WI38 (cell line): Measurements from ENCODE around the gene RIPOR3.

Experiments
- H3K4me3 ChIP-seq: 2 replicates; pipeline ENCODE4 v1.5.1; 2011; ENCODE audit warnings: low read depth, mild to moderate bottlenecking, control low read depth, low read length
- CTCF ChIP-seq: IDR thresholded peaks from 2 replicates; pipeline ENCODE4 v1.5.1; 2012; ENCODE audit warnings: low read depth, mild to moderate bottlenecking, control low read depth, low read length

The RIPOR3 gene

DNA sequence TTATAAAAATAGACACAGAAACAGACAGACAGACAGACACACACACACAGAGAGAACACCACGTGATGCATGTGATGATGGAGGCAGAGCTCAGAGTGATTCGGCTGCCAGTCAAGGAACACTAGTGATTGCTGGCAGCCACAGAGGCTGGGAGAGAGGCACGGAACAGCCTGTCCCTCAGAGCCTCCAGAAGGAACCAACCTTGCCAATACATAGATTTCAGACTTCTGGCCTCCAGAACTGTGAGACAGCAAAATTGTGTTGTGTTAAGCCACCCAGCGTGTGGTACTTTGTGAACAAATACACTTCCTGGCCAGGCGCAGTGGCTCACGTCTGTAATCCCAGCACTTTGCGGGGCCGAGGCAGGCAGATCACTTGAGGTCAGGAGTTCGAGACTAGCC, 30.5 kb upstream of the RIPOR3 start:
- no peak for TF ChIP-seq CTCF
- H3K4me3 ChIP-seq = no peak overlapping the region

GRCh38 chr20:50720582-50720981, 29.2 kb upstream of the RIPOR3 start:
- no peak for TF ChIP-seq CTCF
- H3K4me3 ChIP-seq = no peak overlapping the region

GRCh38 chr20:50720026-50720425, 28.7 kb upstream of the RIPOR3 start:
- TF ChIP-seq CTCF = no peak
- no peak overlapping the region for H3K4me3 ChIP-seq

GRCh38 chr20:50719328-50719727, 28.0 kb upstream of the RIPOR3 start:
- TF ChIP-seq CTCF = no peak
- no peak overlapping the region for H3K4me3 ChIP-seq

DNA sequence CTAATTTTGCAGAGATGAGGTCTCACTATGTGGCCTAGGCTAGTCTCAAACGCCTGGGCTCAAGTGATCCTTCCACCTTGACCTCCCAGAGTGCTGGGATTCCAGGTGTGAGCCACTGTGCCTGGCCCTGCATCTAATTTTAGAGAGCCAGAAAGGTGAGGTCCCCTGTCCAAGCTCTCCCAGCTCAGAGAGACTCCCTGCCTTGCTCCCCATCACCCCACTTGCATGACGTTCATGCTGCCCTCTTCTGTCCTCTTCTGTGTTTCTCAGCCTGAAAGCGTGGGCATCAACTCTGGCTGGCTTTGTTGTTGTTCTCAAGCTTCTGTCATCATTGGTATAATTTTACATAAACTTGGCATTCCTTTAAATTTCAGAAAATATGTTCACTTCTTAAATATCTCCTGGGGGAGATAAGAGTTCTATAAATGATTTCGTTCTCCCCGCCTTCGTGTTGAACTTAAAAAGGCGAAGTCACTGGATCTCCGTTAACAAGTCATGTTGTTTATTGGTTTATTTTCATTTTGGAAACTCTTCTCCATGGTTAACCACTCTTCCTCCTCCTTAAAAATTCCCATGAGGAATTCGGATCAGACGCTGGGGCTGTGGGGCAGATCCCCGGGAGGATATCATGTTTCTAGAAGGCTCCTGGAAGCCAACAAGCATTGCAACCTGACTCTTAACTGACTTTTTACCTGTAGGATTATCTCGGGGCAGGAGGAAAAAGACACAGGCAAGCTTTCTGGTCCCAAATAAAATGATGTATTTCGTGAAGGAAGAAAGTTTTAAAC, 26.8 kb upstream of the RIPOR3 start:
- no peak for TF ChIP-seq CTCF

DNA sequence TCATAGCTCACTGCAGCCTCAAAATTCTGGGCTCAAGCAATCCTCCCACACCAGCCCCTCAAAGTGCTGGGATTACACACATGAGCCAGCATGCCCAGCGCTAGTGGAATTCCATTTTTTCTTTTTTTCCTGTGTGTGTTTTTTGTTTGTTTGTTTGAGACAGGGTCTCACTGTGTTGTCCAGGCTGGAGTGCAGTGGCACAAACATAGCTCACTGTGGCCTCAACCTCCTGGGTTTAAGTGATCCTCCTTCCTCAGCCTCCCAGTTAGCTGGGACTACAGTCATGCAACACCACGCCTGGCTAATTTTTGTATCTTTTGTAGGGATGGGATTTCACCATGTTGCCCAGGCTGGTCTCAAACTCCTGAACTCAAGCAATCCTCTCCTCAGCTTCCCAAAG, 26.0 kb upstream of the RIPOR3 start:
- TF ChIP-seq CTCF = no peak
- H3K4me3 ChIP-seq = no peak overlapping the region

More for the DNA sequence above, 26.8 kb upstream of the RIPOR3 start:
- H3K4me3 ChIP-seq = no peak overlapping the region

DNA sequence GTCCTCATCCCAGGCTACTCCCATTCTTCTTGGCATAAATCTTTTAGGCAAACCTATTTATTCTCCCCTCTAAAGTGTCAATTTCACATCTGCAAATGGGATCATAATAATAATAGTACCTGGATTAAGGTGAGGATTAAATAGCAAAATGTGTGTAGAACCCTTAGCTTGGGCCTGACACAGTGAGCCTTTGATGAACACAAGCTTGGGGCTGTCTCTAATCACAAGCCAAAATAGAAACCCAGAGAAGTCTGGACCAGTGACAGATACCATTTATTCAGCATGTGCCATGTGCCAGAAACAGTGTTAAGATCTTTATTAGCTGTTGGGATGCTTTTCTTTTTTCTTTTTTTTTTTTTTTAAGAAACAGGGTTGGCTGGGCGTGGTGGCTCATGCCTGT, 25.2 kb upstream of the RIPOR3 start:
- TF ChIP-seq CTCF = no peak
- H3K4me3 ChIP-seq = no peak overlapping the region
